GM18870 (cell line): ENCODE measurements around the gene COMMD10.
A peak's percentile ranks its signal among the peaks of the same experiment; 100 is the strongest.
"Not testable (repeated sequence)": the region's sequence is repeated elsewhere in the genome, so short reads cannot be mapped to it uniquely, and the experiment has no call there.

ENCODE experiments used
- ATAC-seq: cut with Tn5 transposase; IDR thresholded peaks from one replicate; pipeline ENCODE4 v1.9.1; 2021; ENCODE audit warnings: moderate library complexity; ENCODE audit not compliant: unreplicated experiment

The COMMD10 gene

GRCh38 chr5:116091416-116091815, 6.6 kb downstream of the COMMD10 start:
- no peak for ATAC-seq

- no peak for ATAC-seq
Observed at GRCh38 chr5:116097301-116097700, 12.5 kb downstream of the COMMD10 start.

- ATAC-seq: no peak
Observed at GRCh38 chr5:116098998-116099397, 14.2 kb downstream of the COMMD10 start.

DNA sequence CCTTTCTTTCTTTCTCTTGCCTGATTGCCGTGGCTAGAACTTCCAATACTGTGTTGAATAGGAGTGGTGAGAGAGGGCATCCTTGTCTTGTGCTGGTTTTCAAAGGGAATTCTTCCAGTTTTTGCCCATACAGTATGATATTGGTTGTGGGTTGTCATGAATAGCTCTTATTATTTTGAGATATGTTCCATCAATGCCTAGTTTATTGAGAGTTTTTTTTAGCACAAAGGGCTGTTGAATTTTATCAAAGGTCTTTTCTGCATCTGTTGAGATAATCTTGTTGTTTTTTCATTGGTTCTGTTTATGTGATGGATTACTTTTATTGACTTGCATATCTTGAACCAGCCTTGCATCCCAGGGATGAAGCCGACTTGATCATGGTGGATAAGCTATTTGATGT, 20.1 kb downstream of the COMMD10 start:
- not testable (repeated sequence) for ATAC-seq

DNA sequence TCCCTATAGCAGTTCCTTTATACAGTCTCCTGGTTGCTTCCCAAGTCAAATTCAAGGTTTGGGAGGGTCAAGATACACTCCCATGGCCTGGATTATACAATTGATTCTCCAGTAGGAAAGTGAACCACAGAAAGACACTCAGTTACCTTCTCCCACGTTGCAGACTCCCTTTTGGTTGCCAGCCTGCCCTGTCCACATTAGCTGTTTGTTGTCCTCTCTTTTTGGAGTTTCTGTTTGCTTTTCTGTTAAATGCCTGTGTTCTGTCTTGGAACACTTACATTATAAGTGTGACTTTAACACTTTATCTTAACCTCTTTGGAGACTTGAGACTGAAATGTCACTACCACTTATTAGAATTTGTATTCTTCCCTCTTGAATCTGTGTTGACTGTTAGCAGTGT, 30.3 kb downstream of the COMMD10 start:
- no peak for ATAC-seq

DNA sequence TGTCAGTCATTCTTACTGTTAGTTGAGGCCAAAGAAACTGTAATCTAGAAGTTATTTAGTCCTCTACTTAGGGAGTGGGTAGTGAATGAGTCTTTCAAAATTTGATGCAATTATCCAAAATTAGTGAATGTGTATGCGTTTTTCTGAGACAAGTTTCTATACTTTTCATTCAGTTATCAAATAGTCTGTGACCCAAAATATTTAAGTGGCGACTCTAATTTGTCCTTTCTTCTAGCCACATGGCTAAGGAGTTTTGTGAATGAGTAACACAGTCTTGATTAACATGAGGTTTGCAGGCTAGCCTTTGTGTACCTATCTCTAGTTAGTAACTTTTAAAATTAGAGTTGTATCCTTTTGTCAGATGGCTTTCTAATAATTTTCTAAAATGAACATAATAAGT, 45.6 kb downstream of the COMMD10 start:
- ATAC-seq: no peak

GRCh38 chr5:116130976-116131375, 46.2 kb downstream of the COMMD10 start:
- ATAC-seq: no peak

- no peak for ATAC-seq
Observed at GRCh38 chr5:116133281-116133680, 48.5 kb downstream of the COMMD10 start.

DNA sequence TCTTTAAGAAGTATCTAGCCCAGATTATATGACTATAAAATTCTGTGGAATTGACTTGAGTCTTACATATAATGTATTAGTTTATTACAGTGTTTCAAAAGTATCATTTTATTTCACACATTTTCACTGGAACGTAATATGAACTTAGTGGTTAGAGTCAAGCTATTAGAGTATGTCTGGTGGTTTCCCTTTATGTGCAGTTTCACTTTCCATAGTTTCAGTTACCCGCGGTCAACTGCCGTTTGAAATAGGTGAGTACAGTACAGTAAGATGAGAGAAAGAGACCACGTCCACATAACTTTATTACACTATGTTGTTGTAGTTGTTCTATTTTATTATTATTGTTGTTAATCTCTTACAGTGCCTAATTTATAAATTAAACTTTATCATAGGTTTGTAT, 50.5 kb downstream of the COMMD10 start:
- ATAC-seq: peak; percentile 98

GRCh38 chr5:116137544-116138378, 52.9 kb downstream of the COMMD10 start:
- no peak for ATAC-seq

DNA sequence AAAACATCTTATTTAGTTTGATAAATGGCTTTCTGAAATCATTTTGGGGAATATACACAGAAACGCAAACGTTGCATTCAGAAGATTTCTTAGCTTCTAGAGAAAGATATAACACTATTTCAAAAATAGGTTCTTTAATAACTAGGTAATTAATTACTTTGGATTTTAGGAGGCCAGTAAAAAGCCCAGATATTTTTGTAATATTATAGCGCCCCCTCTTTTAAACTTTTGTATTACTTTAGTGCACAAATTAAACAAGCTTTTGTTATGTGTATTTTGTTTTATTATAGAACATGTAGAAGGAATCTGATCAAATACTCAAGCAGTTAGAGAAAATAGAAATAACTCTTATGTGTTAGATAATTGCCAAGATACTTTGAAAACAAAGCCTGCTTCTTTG, 57.7 kb downstream of the COMMD10 start:
- ATAC-seq: no peak

- no peak for ATAC-seq
Observed at GRCh38 chr5:116144103-116144502, 59.3 kb downstream of the COMMD10 start.

- ATAC-seq: no peak
Observed at GRCh38 chr5:116144991-116145390, 60.2 kb downstream of the COMMD10 start.

GRCh38 chr5:116145416-116145815, 60.6 kb downstream of the COMMD10 start:
- ATAC-seq: no peak

GRCh38 chr5:116152169-116152568, 67.3 kb downstream of the COMMD10 start:
- no peak for ATAC-seq

GRCh38 chr5:116153687-116154174, 68.9 kb downstream of the COMMD10 start:
- no peak for ATAC-seq

- no peak for ATAC-seq
Observed at GRCh38 chr5:116154252-116154651, 69.4 kb downstream of the COMMD10 start.

DNA sequence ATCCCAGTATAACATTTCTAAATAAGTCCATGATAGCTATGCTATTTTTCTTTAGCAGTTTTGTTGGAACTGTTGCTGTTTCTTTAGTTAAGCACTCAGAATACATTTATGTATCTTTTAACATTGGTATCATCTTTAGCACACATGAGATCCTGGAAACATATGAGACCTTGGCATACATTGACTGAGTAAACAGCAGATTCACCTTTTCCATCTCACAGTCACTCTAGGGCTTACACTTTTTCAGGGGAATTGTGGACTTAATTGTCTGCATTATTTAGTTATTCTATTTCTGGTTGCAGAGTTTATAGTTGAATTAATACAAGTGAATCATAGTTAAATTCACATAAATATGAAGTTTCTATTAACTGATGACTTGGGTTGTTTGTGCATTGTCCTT, 70.1 kb downstream of the COMMD10 start:
- no peak for ATAC-seq

DNA sequence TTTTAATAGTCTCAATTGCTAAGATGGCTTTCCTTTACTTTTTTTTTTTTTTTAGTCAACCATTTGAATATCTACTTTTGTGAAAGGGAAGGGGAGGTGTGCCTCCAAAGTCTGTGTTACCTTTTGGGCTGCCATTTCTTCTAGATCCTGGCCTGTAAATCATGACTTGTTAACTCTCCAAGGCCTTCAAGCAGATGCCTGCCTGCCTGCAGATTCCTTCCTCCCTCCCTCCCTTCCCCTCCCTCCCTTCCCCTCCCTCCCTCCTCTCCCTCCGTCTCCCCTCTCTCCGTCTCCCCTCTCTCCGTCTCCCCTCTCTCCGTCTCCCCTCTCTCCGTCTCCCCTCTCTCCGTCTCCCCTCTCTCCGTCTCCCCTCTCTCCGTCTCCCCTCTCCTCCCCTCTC, 73.1 kb downstream of the COMMD10 start:
- no peak for ATAC-seq

GRCh38 chr5:116159006-116159405, 74.2 kb downstream of the COMMD10 start:
- ATAC-seq: no peak

- no peak for ATAC-seq
Observed at GRCh38 chr5:116174111-116174510, 89.3 kb downstream of the COMMD10 start.

DNA sequence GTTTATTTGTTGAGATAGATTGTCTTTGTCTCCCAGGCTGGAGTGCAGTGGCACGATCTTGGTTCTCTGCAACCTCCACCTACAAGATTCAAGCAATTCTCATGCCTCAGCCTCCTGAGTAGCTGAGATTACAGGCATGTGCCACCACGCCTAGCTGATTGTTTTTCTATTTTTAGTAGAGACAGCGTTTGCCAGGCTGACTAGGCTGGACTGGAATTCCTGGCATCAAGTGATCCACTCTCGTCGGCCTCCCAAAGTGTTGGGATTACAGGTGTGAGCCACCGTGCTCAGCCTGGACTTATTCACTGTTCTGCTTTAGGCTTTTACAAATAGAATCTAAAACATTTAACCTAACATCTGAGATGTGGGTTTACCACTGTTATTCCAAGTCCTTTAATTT, 91.3 kb downstream of the COMMD10 start:
- ATAC-seq: no peak

GRCh38 chr5:116178925-116179324, 94.1 kb downstream of the COMMD10 start:
- no peak for ATAC-seq
